HG02763 (cell line): ENCODE results near the gene BCAS3.
A peak's percentile ranks its signal among the peaks of the same experiment; 100 is the strongest.

ENCODE experiments used
- ATAC-seq: cut with Tn5 transposase; IDR thresholded peaks from one replicate; pipeline ENCODE4 v1.9.1; 2021; ENCODE audit warnings: mild to moderate bottlenecking, moderate library complexity; ENCODE audit not compliant: unreplicated experiment

Gene BCAS3

DNA sequence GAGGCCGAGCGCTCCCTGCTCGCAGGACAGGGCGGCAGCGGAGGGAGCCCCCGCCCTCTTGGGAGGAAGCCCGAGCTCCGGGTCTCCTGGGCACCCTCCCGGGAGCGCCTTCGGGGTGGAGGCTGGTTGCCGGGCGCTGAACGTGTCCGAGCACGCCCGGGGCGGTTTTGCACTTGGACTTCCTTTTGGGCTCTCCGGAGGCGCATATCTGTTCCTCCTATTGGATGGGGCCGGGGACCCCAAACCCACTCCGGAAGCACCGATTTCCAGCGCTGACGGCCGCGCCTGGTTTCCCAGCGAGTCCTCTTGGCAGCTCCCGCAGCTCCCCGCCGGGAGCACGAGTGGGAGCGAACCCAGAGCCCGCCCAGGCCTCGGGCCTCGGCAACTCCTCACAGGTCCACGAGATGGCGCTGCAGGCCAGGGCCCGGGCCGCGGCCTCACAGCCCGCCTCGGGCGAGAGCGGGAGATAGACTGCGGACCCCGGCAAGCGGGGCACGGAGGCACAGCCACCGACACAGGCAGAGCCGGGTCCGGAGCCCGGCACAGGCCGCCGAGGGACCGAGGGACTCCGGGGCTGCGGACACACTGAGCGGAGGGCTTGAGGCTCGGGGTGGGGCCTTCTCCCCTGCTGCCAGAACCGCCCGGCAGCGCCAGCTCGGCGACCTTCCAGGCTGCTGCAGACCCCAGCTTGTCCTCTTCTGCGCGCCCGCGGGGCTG is 734.6 kb downstream of the BCAS3 start:
- ATAC-seq = peak; percentile 76

DNA sequence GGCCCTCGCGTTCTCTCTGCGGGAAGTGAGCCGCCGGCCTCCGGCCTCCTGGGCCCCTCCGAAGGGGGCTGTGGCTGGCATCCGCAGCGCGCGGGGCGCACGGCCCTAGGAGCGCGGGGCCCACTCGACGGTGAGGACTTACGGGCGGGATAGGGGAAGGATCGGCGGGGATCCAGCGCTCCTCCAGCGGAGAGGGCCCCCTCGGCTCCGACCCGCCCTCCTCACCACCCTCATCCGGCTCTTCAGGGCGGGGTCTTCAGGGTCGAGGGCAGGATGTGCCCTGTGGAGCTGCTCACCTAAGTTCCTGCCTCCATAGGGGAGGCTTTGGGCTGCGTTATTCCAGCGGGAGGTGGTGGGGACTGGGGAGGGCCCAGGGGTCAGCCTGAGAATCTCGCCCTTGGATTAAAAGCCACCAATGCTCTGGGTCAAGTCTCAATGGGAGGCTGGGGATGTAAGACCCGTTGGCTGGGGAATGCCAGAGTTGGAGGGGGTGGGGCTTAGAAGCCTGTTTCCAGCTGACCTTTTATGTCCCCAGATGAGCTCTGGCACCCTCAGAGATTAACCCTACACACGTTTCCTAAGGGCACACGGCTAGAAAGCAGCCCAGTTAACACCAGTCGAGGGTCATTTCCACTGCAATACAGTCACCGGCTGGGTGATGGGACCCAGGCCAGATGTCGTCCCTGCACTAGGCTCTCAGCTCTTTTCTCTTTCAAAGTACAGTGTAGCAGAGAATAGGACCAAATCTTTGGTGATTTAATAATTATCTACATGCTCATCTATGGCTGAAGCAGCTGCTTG is 735.4 kb downstream of the BCAS3 start:
- ATAC-seq = no peak

DNA sequence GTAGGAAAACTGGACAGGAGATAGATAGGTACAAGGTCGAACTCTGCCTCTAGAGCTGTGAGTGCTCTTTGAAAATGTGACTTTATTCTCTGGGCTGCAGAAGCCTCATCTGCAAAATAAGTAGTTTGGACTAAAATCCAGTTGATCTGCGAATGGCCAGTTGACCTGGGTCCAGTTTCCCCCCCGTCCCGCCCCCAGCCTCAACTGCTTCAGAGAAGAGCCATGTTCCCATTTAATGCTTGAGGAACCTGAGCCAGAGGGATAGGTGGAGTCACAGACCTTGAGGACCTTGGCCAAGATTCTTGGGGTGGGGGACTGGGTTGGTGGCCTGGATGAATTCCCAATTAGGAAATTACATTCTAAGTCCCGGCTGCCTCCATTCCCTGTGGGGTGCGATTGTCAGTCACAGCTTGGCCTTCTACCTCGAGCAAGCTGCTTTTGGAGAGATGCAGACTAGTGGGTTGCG is 736.0 kb downstream of the BCAS3 start:
- no peak for ATAC-seq

DNA sequence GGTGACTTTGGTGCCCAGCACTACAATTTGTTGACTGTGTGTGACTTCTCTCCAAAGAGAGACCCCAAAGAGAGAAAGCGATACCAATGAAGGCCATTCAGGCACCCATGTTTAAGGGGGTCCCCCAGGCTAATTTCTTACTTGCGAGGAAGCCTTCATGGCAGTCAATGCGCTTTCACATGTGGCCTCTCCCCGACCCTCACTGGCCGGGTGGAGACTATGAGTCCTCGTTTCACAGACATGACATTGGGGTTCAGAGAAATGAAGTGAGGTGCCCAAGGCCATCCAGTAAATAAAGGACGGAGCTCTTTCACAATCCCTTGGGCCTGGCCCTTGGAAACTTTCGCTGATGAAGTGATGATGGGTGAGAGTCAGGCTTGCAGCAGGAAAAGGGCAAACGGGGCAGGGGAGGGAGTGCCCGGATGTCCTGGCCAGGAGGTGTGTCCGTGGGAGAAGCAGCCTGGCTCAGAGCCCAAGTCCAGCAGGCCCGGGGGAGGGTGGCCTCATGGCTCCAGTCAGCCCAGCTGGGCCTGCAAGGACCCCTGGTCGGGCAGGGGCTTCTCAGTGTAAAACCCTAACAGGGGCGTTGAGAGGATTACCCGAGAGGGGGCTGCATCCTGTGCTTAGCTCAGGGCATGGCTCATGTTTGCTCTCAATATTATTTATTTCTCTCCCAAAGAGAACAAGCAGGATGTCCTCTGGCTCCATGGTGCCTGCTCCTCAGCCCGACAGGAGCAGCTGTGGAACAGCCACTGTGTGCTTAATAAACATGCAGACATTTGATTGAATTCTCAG is 736.7 kb downstream of the BCAS3 start:
- ATAC-seq = no peak

DNA sequence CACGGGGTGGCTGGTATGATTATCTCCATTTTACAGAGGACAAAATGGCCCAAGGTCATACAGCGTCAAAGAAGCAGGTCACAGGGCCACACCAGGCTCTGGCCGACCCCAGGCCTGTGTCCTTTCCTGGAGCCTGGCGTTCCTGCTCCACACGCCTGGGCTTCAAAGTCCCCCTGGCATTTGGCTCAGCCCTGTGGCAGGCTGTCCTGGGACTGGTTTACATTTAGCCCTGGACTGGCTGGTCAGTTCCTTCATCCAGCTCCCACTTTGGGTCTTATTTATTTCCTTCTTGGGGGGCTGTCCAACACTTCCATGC is 737.2 kb downstream of the BCAS3 start:
- no peak for ATAC-seq

DNA sequence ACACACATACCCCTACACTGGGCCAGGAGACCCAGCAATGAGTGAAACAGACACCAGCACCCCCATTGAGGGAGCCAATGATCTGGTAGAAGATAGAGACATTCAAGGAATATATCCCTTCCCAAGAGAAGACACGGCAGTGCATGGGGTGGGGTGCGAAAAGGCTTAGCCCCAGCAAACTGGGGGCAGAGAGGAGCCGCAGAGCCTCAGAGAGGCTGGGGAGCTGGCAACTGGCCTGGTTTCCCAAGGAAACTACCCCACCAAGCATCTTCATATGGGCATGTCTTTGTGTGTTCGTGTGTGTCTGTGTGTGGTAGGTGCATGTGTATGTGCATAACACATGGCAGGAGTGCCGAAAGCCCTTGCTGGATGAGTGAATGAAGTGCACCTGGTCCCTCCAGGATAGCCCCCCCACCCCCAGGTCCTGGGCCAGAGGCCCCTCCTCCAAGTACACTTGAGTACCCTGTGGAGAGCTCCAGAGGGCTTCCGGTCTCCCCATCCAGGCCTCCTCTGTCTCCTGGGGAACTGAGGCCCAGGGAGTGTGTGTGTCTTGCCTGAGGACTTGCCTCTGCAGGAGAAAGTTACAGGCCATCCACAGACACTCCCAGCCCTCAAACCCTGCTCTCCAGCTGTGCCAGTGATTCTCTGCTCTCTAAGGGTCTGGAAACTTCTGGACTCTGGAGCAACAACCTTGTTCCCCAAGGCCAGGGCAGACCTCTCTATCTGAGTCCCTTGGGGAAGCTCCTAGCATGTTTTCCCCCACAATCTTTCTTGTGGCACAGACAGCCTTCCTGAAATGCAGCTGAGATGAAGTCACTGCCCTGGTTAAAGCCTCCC is 737.9 kb downstream of the BCAS3 start:
- no peak for ATAC-seq

DNA sequence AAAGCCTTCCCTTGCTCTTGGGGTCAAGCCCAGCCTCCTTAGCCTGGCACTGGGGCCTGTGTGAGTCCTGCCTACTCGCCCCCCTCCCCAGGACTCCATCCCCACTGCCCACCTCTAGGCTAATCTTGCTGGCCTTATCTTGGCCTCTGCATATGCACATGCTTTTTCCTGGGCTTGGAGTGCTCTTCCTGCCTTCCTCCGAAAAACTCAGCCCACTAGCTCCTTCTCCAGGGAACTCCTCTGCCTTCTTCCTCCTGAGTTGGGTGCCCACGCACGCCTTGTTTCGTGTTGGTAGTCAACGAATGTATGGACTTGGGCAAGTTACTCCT is 738.5 kb downstream of the BCAS3 start:
- no peak for ATAC-seq

DNA sequence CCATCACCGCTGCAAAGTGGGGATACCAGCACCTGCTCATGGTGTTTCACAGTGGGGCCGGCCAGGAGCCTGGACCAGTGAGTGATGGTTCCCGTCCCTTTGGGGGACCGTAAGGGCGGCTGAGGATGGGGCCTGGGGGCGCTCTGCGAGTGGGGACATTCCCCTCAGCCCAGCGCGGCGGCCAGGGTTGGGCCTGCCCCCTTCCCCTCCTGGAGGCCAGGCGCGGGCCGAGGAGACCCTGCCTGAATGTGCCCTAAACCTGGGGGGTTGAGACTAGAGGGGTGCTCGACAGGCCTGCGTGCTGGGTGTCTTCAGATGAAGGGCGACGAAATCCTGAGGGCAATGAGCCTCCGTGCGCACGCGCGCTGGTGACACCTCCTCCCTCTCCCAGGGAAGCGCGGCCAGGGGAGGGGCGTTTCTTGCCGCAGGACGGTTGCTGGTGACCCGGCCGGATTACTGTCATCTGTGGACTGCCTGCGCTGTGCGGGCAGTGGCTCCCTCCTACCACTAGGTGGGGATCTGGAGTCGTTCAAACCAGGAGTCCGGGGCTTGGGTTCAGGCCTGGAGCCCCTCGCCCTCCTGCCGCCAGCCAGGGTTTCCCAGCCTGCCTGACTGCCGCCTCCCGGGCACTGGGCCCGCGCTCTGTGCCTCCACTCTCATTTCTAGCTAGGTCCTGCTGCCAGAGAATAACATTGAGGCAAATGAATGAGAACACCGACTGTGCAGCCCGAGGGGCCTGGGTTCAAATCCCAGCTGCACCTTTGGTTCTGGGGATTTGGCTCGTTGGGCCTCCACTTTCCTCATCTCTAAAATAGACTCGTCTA is 739.1 kb downstream of the BCAS3 start:
- ATAC-seq = no peak

DNA sequence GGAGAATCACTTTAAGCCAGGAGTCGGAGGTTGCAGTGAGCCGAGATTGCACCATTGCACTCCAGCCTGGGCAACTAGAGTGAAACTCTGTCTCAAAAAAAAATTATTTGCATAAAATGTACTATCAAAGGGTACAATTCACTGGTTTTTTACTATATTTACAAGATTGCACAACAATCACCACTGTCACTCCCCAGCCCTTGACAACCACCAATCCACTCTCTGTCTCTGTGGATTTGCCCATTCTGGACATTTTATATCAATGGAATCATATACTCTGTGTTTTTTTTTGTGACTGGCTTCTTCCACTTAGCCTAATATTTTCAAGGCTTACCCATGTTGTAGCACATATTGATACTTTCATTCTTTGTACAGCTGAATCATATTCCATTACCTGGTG is 740.8 kb downstream of the BCAS3 start:
- ATAC-seq = no peak

DNA sequence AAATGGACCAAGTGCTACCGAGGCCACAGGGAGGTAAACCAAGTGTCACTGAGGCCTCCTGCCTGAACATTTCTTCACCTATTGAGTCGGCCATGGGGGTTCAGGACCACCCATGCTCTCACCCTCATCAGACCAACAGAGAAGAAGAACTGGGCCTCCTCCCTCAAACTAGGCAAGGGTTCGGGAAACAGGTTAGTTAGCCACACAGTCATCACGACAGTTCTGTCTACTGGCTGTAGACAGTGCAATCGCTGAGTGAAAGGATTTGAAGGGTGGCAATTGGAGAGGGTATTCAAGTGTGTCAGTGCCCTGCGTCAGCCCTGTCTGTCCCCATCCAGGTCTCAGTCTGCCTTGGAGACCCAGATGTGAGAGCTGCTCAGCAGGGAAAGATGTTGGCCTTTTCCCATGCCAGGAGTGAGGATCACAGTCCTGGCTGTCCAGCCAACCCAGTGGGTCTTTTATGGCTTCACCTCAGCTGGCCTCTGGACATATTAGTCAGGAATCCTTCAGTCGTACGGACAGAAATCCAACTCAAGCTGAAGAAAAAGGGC is 741.9 kb downstream of the BCAS3 start:
- no peak for ATAC-seq

DNA sequence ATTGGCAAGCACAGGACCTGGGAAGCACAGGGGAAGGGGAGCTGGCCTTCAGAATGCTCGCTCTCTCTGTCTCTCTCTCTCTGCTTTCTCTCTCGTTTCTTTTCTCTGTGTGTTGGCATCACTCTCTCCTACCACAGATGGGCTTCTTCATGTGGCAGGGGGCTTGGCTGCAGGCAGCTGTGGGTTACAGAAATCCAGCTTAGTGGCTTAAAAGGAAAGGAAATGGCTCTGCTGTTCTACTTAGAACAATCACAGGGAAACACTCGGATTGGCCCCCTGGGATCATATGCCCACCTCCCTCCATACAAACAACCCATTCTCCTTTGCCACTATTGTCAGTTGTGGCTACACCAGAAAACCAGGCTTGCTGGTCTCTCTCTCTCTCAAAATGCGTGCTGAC is 742.4 kb downstream of the BCAS3 start:
- ATAC-seq = no peak

DNA sequence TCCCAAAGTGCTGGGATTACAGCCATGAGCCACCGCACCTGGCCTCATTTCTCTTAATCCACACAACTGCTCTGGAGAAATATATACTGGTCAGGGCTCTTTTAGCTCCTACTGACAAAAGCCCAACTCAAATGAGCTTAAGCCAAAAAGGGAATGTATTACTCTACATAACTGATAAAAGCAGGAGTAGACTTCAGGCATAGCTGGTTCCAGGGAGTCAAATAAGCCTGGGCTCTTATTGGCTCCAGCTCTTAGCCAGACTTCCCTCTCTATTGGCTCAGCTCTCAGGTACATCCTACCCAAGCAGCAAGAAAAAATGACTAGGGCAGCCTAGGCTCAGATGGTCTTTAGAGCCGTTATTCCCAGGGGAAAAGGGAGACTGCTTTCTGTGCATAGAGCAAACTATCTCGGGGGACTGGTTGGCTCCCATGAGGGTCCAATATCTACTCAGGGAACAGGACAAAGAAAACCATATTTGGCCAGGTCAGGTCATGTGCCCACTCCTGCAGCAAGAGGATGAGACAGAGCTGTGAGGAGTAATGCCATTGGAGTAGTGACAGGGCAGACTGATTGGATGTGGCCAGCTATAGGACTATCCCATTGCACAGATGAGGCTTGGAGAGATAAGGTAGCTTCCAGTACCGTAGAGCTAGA is 743.2 kb downstream of the BCAS3 start:
- no peak for ATAC-seq

DNA sequence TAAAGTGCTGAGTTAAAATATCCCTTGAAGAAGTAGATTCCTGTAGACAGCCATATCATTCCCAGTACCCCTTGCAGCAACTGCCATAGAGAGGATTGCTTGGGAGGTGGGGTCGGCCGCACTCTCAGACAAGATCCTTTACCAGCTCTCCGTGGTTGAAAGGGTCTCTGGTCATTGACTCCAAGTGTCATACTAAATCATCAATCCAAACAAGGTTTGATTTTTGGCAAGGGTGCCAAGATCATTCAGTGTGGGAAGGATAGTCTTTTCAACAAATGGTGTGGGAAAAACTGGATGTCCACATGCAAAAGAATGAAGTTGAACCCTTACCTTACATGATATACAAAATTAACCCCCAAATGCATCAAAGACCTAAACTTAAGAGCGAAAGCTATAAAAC is 743.8 kb downstream of the BCAS3 start:
- no peak for ATAC-seq

DNA sequence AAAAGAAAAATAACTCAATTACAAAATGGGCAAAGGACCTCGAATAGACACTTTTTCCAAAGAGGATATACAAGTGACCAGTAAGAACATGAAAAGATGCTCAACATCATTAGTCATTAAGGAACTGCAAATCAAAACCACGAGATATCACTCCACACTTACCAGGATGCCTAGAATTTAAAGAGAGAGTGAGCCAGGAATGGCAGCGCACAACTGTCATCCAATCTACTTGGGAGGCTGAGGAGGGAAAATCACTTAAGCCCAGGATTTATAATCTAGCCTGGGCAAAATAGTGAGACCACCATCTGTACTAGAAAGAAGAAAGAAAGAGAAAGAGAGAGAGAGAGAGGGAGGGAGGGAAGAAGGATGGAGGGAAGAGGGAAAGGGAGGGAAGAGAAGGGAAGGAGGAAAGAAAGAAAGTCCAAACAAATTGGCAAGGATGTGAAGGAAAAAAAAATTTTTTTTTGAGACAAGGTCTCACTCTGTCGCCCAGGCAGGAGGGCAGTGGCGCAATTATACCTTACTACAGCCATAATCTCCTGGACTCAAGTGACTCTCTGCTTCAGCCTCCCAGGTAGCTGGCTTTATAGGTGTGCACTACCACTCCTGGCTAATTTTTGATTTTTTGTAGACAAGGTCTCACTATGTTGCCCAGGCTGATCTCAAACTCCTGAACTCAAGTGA is 744.6 kb downstream of the BCAS3 start:
- no peak for ATAC-seq

DNA sequence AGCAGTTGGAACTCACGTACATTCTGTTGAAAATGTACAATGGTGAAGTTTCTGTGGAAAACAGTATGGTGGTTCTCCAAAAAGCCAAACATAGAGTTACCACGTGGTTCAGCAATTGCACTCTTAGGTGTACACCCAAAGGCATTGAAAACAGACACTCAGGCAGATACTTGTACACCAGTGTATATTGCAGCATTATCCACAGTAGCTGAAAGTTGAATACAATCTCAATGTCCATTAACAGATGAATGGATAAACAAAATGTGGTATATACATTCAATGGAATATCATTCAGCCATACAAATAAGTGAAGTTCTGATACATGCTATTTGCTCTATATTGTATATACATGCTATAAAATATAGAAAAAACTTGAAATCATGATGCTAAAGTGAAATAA is 745.2 kb downstream of the BCAS3 start:
- no peak for ATAC-seq

DNA sequence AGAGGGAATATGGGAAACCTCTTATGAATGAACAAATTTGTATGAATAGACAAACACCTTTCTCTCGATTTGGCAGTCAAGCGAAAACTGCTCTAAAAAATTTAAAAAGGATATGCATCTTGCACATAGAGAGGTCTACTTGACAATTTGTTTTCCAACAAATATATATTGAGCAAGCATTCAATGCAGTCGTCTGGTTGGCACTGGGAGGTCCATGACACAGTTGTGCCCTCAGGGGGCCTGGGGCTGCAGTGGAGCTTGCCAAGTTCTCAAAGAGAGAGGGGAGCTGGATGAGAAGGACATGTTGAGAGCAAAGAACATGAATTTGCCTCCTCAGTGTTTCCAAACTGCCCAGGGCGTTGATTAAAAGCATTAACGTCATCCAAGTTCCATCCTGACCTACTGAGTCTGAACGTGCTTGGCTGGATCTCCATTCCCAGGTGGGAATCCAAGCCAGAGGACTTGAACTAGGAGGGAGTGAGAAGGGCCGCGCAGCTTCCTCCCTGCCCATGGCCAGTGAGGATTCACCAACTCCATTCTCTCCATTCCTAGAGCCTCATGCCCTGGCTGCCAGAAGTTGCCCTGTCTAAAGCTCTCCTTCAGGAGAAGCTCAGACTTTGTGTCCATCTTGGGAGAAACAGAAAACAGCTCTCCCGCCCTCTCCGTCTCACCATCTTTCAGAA is 746.5 kb downstream of the BCAS3 start:
- ATAC-seq = no peak

DNA sequence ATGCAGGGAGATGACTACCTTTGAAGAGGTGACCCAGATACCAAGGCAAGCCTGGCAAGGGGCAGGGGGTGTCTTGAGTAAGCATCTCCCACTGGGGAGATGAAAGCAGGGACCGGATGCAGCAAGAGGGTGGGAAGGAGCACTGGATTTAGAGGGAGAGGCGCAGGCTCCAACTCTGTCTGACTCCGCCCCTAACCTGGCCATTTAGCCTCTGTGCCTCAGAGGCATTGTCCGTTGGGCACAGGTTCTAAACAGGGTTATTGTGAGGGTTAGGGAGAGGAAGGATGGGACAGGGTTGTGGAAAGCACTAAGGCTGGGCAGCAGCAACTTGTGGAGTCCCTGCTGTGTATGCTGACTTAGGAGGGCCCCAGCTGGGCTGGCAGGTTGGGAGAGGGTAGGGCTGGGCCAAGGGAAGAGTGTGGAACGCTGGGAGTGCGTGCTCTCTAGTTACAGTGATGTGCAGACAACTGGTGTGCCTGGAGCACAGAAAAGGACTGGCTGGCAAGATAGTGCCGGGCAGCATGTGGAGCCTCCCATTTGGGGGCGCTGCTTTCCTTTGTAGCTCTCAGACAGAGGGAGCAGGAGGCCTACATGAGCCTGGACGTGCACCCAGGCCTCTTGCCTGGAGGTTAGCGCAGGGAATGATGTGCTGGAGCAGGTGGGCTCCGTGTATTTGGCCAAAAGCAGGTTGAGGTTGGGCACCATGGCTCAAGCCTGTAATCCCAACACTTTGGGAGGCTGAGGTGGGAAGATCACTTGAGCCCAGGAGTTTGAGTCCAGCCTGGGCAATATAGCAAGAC is 748.2 kb downstream of the BCAS3 start:
- no peak for ATAC-seq
